Mucosa of stomach (tissue), 1 donor: ENCODE results near the gene CD300LB.

Source experiments
- H3K27me3 ChIP-seq: one replicate; pipeline ENCODE4 v1.7.0; 2013; ENCODE audit warnings: mild to moderate bottlenecking, low read length; ENCODE audit not compliant: control insufficient read depth, insufficient read depth
- H3K36me3 ChIP-seq: one replicate; pipeline ENCODE4 v1.7.0; 2013; ENCODE audit warnings: low read length; ENCODE audit not compliant: control insufficient read depth, insufficient read depth
- H3K4me1 ChIP-seq: one replicate; pipeline ENCODE4 v1.7.0; 2013; ENCODE audit warnings: mild to moderate bottlenecking, low read length; ENCODE audit not compliant: control insufficient read depth, insufficient read depth
- H3K4me3 ChIP-seq: one replicate; pipeline ENCODE4 v1.7.0; 2013; ENCODE audit warnings: low read length
- H3K9ac ChIP-seq: one replicate; pipeline ENCODE4 v1.7.0; 2013; ENCODE audit warnings: mild to moderate bottlenecking, low read length, moderate library complexity
- H3K9me3 ChIP-seq: one replicate; pipeline ENCODE4 v1.7.0; 2013; ENCODE audit warnings: mild to moderate bottlenecking, low read length, moderate library complexity; ENCODE audit not compliant: control insufficient read depth
- donor health status: Pancreatic carcinoma.

The CD300LB gene

DNA sequence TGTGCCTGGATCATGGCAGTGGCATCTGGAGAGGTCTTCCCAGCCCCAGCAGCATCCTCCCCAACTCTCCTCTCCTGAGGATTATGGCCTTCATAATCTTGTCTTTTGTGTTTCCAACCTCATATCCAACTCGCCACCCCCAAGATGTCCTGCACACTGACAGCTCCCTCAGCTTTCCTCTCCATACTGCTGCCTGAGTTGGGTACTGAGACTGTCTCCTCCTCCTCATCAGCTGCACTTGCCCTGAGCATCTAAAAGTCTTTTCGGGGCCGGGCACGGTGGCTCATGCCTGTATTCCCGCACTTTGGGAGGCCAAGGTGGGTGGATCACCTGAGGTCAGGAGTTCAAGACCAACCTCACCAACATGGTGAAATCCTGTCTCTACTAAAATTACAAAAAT is 2.0 kb downstream of the CD300LB start:
- Histone ChIP-seq H3K4me3 (no peak overlapping the region), H3K9me3 (no peaks in the 10 kb centered on the region), H3K27me3 (no peaks in the 10 kb centered on the region), H3K9ac (no peak overlapping the region), H3K4me1 (no peaks in the 10 kb centered on the region), H3K36me3 (no peaks in the 10 kb centered on the region)

DNA sequence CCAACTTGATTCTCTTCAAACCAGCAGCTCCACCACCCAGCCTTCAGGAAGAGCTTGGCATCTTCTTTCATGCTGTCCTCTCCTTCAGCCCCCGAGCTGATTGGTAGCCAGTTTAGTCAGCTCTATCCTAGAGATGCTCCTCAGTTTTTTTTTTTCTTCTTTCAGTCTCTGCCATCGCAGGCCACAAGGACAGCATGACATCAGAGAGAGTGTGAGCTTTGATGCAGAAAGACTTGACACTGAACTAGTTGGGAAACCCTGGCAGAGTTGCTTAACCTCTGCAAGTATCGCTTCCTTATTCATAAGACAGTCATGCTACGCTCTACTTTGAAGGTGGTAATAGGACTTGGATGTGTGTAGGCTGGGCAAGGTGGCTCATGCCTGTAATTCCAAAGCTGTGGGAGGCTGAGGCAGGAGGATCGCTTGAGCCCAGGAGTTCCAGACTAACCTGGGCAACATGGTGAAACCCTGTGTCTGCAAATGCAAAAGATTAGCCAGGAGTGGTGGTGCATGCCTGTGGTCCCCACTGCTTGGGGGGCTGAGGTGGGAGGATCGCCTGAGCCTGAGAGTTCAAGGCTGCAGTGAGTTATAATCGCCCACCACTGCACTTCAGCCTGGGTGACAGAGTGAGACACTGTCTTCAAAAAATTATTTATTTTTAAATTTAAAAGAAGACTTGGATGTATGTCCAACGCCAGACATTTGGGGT is 2.6 kb downstream of the CD300LB start:
- Histone ChIP-seq H3K9me3 (no peaks in the 10 kb centered on the region), H3K4me3 (no peak overlapping the region), H3K4me1 (no peaks in the 10 kb centered on the region), H3K9ac (no peak overlapping the region), H3K36me3 (no peaks in the 10 kb centered on the region), H3K27me3 (no peaks in the 10 kb centered on the region)

- H3K9ac ChIP-seq: no peak overlapping the region
- no peak overlapping the region for H3K4me3 ChIP-seq
- no peaks in the 10 kb centered on the region for H3K36me3 ChIP-seq
- H3K4me1 ChIP-seq: no peaks in the 10 kb centered on the region
- no peaks in the 10 kb centered on the region for H3K27me3 ChIP-seq
- H3K9me3 ChIP-seq: no peaks in the 10 kb centered on the region
These were observed 3.5 kb downstream of the CD300LB start for GRCh38 chr17:74527756-74528155.

DNA sequence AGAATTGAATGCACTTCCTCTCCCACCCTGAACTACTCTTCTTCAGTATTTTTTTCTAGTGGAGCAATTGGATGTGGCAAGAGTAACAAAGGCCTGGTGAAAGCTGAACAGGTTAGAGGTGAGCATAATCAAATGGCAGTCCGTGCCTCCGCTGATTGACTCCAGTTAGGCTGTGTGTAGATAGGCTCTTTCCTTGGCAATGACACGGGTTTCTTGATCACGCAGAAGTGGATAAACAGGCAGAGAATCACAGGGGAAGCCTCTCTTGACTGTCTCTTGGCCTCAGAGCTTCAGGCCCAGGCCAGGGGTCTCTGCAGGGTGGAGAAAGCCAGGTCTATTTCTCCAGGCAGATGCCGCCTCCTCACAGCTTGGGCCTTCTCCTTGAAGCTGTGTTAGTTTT is 4.2 kb downstream of the CD300LB start:
- Histone ChIP-seq H3K9me3 (no peaks in the 10 kb centered on the region), H3K4me1 (no peaks in the 10 kb centered on the region), H3K4me3 (no peak overlapping the region), H3K36me3 (no peaks in the 10 kb centered on the region), H3K9ac (no peak overlapping the region), H3K27me3 (no peaks in the 10 kb centered on the region)

DNA sequence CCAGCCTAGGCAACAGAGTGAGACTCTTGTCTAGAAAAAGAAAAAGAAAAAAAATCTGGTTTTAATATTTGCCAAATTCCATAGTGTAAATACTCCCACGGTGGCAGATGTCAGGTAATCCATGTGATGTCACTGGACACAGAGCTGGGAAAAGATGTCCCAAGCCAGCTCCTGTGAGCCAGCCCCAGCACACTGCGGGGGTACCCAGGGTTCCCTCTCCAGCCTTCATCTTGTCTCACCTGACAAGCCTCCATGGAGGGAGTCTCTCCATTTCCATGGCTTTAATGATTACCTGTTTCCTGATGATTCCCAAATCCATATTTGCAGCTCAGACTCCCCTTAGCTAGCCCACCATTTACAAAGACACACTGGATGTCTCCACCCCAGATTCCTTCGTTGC is 4.6 kb downstream of the CD300LB start:
- H3K4me3 ChIP-seq: no peak overlapping the region
- no peaks in the 10 kb centered on the region for H3K4me1 ChIP-seq
- no peaks in the 10 kb centered on the region for H3K9me3 ChIP-seq
- H3K9ac ChIP-seq: no peak overlapping the region
- no peaks in the 10 kb centered on the region for H3K27me3 ChIP-seq
- H3K36me3 ChIP-seq: no peaks in the 10 kb centered on the region

DNA sequence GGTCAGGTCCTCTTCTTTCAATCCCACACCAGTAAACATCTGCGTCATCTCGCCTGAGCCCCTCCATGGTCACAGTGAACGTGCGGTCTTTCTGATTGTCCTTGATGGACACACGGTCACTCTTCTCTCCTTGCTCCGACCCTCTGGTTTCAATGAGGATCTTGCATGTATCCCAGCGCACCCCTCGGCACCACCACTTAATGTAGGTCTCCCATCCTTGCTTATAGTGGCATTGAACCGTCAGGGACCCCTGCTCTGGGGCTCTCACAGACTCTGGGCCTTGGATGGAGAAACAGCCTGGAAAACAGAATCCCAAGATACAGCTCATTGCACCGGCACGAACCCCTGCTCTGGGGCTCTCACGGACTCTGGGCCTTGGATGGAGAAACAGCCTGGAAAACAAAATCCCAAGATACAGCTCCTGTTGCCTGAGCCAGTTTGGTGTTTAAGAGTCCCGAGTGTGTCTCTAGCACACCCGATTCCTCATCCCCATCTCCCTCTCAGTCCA is 5.4 kb downstream of the CD300LB start:
- no peak overlapping the region for H3K4me3 ChIP-seq
- no peaks in the 10 kb centered on the region for H3K27me3 ChIP-seq
- H3K9ac ChIP-seq: no peak overlapping the region
- no peaks in the 10 kb centered on the region for H3K9me3 ChIP-seq
- H3K36me3 ChIP-seq: no peaks in the 10 kb centered on the region
- no peaks in the 10 kb centered on the region for H3K4me1 ChIP-seq

- no peaks in the 10 kb centered on the region for H3K36me3 ChIP-seq
- H3K9me3 ChIP-seq: no peaks in the 10 kb centered on the region
- no peaks in the 10 kb centered on the region for H3K27me3 ChIP-seq
- no peaks in the 10 kb centered on the region for H3K4me1 ChIP-seq
- H3K9ac ChIP-seq: no peak overlapping the region
- no peak overlapping the region for H3K4me3 ChIP-seq
These were observed 5.9 kb downstream of the CD300LB start for GRCh38 chr17:74525465-74525725.

DNA sequence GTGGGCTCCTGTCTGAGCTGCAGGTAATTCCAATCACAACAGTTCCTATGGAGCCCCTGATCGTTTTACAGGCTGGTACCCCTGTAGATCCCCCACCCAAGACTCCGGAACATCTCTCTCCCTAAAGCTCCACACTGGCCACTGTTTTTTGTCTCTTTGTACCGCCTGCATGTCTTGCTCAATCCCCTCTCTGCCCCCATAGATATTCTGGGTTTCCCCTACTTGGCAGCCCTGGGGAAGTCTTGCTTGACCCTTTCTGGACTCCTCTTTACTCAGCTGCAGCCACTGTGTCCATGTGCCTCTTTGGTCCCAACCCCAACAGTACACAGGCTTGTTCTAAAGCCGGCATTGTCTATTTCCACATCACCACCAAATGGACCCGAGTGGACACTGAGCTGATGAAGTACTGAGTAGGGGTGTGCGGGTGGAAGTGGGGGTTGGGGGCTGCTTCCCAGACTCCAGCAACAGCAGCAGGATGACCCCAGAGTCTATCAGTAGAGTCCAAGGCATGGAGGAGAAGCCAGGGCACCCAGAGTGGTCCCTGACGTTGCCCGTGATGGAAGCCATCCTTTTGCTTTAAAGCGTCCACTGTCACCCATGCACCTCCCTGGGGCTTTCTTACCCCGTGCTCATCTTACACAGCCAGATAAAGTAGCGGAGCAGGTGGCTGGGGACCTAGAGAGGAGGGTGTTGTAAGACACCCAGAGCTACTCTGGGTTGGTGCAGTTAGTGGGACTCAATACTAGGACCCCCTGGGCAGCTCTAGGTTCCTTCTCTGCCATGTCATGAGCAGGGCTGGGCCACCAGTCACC is 6.4 kb downstream of the CD300LB start:
- H3K4me1 ChIP-seq: no peaks in the 10 kb centered on the region
- H3K9ac ChIP-seq: no peak overlapping the region
- H3K4me3 ChIP-seq: no peak overlapping the region
- no peaks in the 10 kb centered on the region for H3K9me3 ChIP-seq
- no peaks in the 10 kb centered on the region for H3K36me3 ChIP-seq
- no peaks in the 10 kb centered on the region for H3K27me3 ChIP-seq

DNA sequence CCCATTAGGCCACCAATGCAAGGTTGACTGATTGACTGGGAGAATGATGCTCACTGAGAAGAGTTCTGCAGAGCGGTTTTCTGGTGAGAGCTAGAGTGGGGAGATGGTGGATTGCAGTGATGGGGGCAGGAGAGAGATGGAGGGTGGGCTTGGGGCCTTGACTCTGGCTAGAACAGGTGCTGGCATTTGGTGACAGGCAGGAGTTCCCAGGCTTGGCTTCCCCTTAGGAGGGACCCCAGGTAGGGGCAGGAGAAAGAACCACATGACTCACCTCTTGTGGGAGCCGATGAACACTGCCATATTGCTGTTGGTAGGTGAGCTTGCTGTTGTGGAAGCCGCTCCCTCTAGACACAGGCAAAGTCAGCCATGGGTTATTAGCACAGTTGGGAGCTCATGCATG is 8.0 kb downstream of the CD300LB start:
- no peaks in the 10 kb centered on the region for H3K4me1 ChIP-seq
- H3K4me3 ChIP-seq: no peak overlapping the region
- H3K36me3 ChIP-seq: no peaks in the 10 kb centered on the region
- H3K9ac ChIP-seq: no peak overlapping the region
- no peaks in the 10 kb centered on the region for H3K9me3 ChIP-seq
- no peaks in the 10 kb centered on the region for H3K27me3 ChIP-seq

GRCh38 chr17:74522381-74523105 is 8.7 kb downstream of the CD300LB start:
- Histone ChIP-seq H3K36me3 (no peaks in the 10 kb centered on the region), H3K27me3 (no peaks in the 10 kb centered on the region), H3K4me1 (no peaks in the 10 kb centered on the region), H3K4me3 (no peak overlapping the region), H3K9me3 (no peaks in the 10 kb centered on the region), H3K9ac (no peak overlapping the region)

DNA sequence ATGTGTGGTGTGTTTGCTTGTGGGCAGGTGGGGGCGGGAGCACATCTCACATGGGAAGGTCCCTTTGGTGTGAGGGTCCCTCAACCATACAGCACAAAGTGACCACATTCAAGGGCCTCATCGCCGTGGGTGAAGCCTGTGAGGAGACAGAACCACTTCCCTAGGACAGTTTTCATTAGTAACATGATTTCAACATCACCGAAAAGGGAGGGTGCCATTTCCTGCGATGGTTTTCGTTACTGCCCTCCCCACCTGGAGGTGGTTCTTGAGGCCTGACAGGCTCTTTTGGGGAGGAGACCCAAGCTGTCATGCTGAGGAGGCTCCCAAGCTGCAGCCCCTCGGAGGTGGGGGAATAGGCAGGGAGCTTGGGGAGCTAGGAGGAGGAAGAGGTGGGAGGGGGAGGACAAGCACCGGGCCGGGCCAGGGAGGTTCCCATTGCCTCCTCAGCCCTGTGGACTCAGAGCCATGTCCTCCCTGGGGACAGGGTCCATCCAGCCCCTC is 9.5 kb downstream of the CD300LB start:
- Histone ChIP-seq H3K36me3 (no peaks in the 10 kb centered on the region), H3K27me3 (no peaks in the 10 kb centered on the region), H3K4me3 (no peak overlapping the region), H3K9ac (no peak overlapping the region), H3K4me1 (no peaks in the 10 kb centered on the region), H3K9me3 (no peaks in the 10 kb centered on the region)
